Liver (tissue), 9 donors: ENCODE measurements around the gene CHKA. TPM values are rescaled to one million over a fixed set of nuclear protein-coding genes. Genes with fewer than 3 reads are reported as not detected.

ENCODE experiments used
- DNase-seq: peaks from one replicate; pipeline ENCODE4 v3.0.0-alpha.2; 2017; ENCODE audit warnings: low spot score
- H3K27ac ChIP-seq, 2 donors: one replicate each; pipeline ENCODE4 v1.7.0; 2013; ENCODE audit warnings: inconsistent platforms in 2 of 2, low read length in 2 of 2, control low read depth in 1 of 2, low read depth in 1 of 2, mild to moderate bottlenecking in 1 of 2
- H3K27me3 ChIP-seq, 4 donors: one replicate each; pipeline versions ENCODE4 v1.6.1 to v1.7.0; 2013; ENCODE audit warnings: low read length in 3 of 4, inconsistent platforms in 1 of 4, mild to moderate bottlenecking in 1 of 4, moderate library complexity in 1 of 4; ENCODE audit not compliant: control insufficient read depth in 4 of 4, insufficient read depth in 4 of 4
- H3K36me3 ChIP-seq, 4 donors: one replicate each; pipeline versions ENCODE4 v1.6.1 to v1.7.0; 2013; ENCODE audit warnings: low read length in 3 of 4, mild to moderate bottlenecking in 3 of 4, low read depth in 1 of 4, moderate library complexity in 1 of 4; ENCODE audit not compliant: control insufficient read depth in 4 of 4, insufficient read depth in 3 of 4
- H3K4me1 ChIP-seq, 4 donors: one replicate each; pipeline versions ENCODE4 v1.6.1 to v1.7.0; 2013; ENCODE audit warnings: low read length in 3 of 4, mild to moderate bottlenecking in 3 of 4, moderate library complexity in 1 of 4; ENCODE audit not compliant: control insufficient read depth in 4 of 4, insufficient read depth in 4 of 4
- H3K4me3 ChIP-seq, 3 donors: one replicate each; pipeline versions ENCODE4 v1.6.1 to v1.7.0; 2013; ENCODE audit warnings: low read length in 3 of 3, control low read depth in 1 of 3, low read depth in 1 of 3, mild to moderate bottlenecking in 1 of 3
- H3K9ac ChIP-seq, 2 donors: one replicate each; pipeline ENCODE4 v1.7.0; 2013; ENCODE audit warnings: low read length in 2 of 2, mild to moderate bottlenecking in 2 of 2, moderate library complexity in 2 of 2, control low read depth in 1 of 2, low read depth in 1 of 2
- H3K9me3 ChIP-seq, 4 donors: one replicate each; pipeline versions ENCODE4 v1.6.1 to v1.7.0; 2013; ENCODE audit warnings: low read length in 3 of 4; ENCODE audit not compliant: control insufficient read depth in 4 of 4
- ATF3 ChIP-seq: IDR thresholded peaks from 2 replicates; pipeline ENCODE4 v1.6.1; 2016; ENCODE audit warnings: antibody characterized with exemption
- CTCF ChIP-seq: fragments of 150-350 bp; IDR thresholded peaks from 2 replicates; pipeline ENCODE4 v1.5.1; 2017; ENCODE audit warnings: improper control_type of control experiment, low read depth, low read length; ENCODE audit not compliant: missing input control
- EGR1 ChIP-seq, 2 donors: IDR thresholded peaks; 2 replicates each; pipeline ENCODE4 v1.6.1; 2016 to 2018; ENCODE audit warnings: antibody characterized with exemption in 2 of 2, low read depth in 2 of 2
- FOXA1 ChIP-seq: IDR thresholded peaks from 2 replicates; pipeline ENCODE4 v1.6.1; 2016; ENCODE audit warnings: antibody characterized with exemption
- FOXA2 ChIP-seq: IDR thresholded peaks from 2 replicates; pipeline ENCODE4 v1.6.1; 2016; ENCODE audit warnings: antibody characterized with exemption
- GABPA ChIP-seq, 2 donors: IDR thresholded peaks in 1 of 2; conservative IDR thresholded peaks in 1 of 2; 2 replicates each; pipeline ENCODE4 v1.6.1; 2016; ENCODE audit warnings: antibody characterized with exemption in 2 of 2, mild to moderate bottlenecking in 1 of 2, moderate library complexity in 1 of 2
- HNF4A ChIP-seq, 2 donors: conservative IDR thresholded peaks; 2 replicates each; pipeline ENCODE4 v1.6.1; 2016; ENCODE audit warnings: antibody characterized with exemption in 2 of 2, mild to moderate bottlenecking in 2 of 2
- HNF4G ChIP-seq: IDR thresholded peaks from 2 replicates; pipeline ENCODE4 v1.6.1; 2016; ENCODE audit warnings: antibody characterized with exemption
- JUND ChIP-seq, 2 donors: IDR thresholded peaks; 2 replicates each; pipeline ENCODE4 v1.6.1; 2016; ENCODE audit warnings: antibody characterized with exemption in 2 of 2
- NR2F2 ChIP-seq: IDR thresholded peaks from 2 replicates; pipeline ENCODE4 v1.6.1; 2016; ENCODE audit warnings: antibody characterized with exemption
- RAD21 ChIP-seq, 2 donors: IDR thresholded peaks; 2 replicates each; pipeline ENCODE4 v1.6.1; 2016; ENCODE audit warnings: antibody characterized with exemption in 2 of 2, mild to moderate bottlenecking in 2 of 2
- REST ChIP-seq: IDR thresholded peaks from 2 replicates; pipeline ENCODE4 v1.6.1; 2016; ENCODE audit warnings: antibody characterized with exemption, mild to moderate bottlenecking
- RXRA ChIP-seq, 2 donors: IDR thresholded peaks; 2 replicates each; pipeline ENCODE4 v1.6.1; 2017 to 2018; ENCODE audit warnings: antibody characterized with exemption in 2 of 2, mild to moderate bottlenecking in 1 of 2
- SP1 ChIP-seq: IDR thresholded peaks from 2 replicates; pipeline ENCODE4 v1.6.1; 2018; ENCODE audit warnings: antibody characterized with exemption, mild to moderate bottlenecking
- TAF1 ChIP-seq: conservative IDR thresholded peaks from 2 replicates; pipeline ENCODE4 v1.6.1; 2016; ENCODE audit warnings: antibody characterized with exemption, mild to moderate bottlenecking
- YY1 ChIP-seq: IDR thresholded peaks from 2 replicates; pipeline ENCODE4 v1.6.1; 2016; ENCODE audit warnings: antibody characterized with exemption, mild to moderate bottlenecking
- ZBTB33 ChIP-seq: IDR thresholded peaks from 2 replicates; pipeline ENCODE4 v1.6.1; 2016; ENCODE audit warnings: antibody characterized with exemption
- WGBS: extraction: QIAGEN DNeasy Blood & Tissue Kit; methylation state at CpG from one replicate; pipeline ENCODE4 v1.1.7; 2013; 5-methylcytosine and 5-hydroxymethylcytosine counted together
- polyA plus RNA-seq, 2 donors: library from polyadenylated mRNA; stranded (reverse) in 1 of 2; unstranded in 1 of 2; fragments of 200-250 nt in 1 of 2; fragments of >200 nt in 1 of 2; fragmentation: Nextera tagmentation in 1 of 2; extraction: Ambion mirVana in 1 of 2; gene quantifications; one replicate each; pipeline versions ENCODE4 v1.2.1 to v1.2.3, GENCODE V29; 2013 to 2015
- total RNA-seq, 2 donors: library from RNA; depleted of rRNA; stranded (reverse); fragments of >200 nt; gene quantifications; one replicate each; pipeline ENCODE4 v1.2.3, GENCODE V29; 2014
- donor health status: healthy.
- donor health status: healthy.
- donor health status: healthy.
- donor health status: healthy.
- donor health status: healthy.

CHKA gene
- total and polyA plus RNA-seq, 4 donors: 11.4 to 41.9 (median 17.3) TPM

- TF ChIP-seq REST (no peak), JUND (IDR thresholded peaks at IDR 0.05) (no peak), YY1 (no peak)
Measured at GRCh38 chr11:68036717-68037239, 84.4 kb downstream of the CHKA start (continued).

GRCh38 chr11:68036141-68036716, 85.0 kb downstream of the CHKA start:
- peak overlapping the region in 1 of 2 donors; percentile 2 for H3K9ac ChIP-seq
- TF ChIP-seq SP1: no peak
- no peak for TF ChIP-seq GABPA (IDR thresholded peaks at IDR 0.05 in 1 of 2, conservative IDR thresholded peaks at IDR 0.05 in 1 of 2)
- no peak for TF ChIP-seq NR2F2
- TF ChIP-seq CTCF: no peak
- no peak for TF ChIP-seq FOXA2
- TF ChIP-seq HNF4A (conservative IDR thresholded peaks at IDR 0.05): no peak
- TF ChIP-seq FOXA1: no peak
- TF ChIP-seq EGR1 (IDR thresholded peaks at IDR 0.05; ENCODE audit: low read depth in 2 of 2): no peak
- no peak for TF ChIP-seq RAD21 (IDR thresholded peaks at IDR 0.05)
- TF ChIP-seq TAF1: no peak
- TF ChIP-seq YY1: no peak
- no peak for TF ChIP-seq ZBTB33
- TF ChIP-seq HNF4G: no peak
- no peak for TF ChIP-seq JUND (IDR thresholded peaks at IDR 0.05)
- TF ChIP-seq ATF3: no peak
- no peak for TF ChIP-seq RXRA (IDR thresholded peaks at IDR 0.05)

More at GRCh38 chr11:68036141-68036716, 85.0 kb downstream of the CHKA start:
- WGBS: 86% methylated on average over 27 of the region's 27 CpGs
- H3K27ac ChIP-seq: peak overlapping the region; percentile 93 to 98
- H3K36me3 ChIP-seq: no peaks in the 10 kb centered on the region
- no peak overlapping the region for H3K4me3 ChIP-seq
- DNase-seq: no peak
- no peaks in the 10 kb centered on the region for H3K27me3 ChIP-seq
- H3K9me3 ChIP-seq: no peaks in the 10 kb centered on the region
- peaks cover 32 to 78% (median 53%) of the 10 kb centered on the region in 4 donors for H3K4me1 ChIP-seq
